GM21390 (cell line): ENCODE measurements around the gene CDC42BPA.
"Not testable (repeated sequence)": the region's sequence is repeated elsewhere in the genome, so short reads cannot be mapped to it uniquely, and the experiment has no call there.

Experiments used
- ATAC-seq: cut with Tn5 transposase; IDR thresholded peaks from one replicate; pipeline ENCODE4 v1.9.1; 2021; ENCODE audit not compliant: unreplicated experiment

CDC42BPA gene

GRCh38 chr1:227308367-227309336, 9.6 kb downstream of the CDC42BPA start:
- ATAC-seq, result no peak

GRCh38 chr1:227306689-227307088, 11.6 kb downstream of the CDC42BPA start:
- ATAC-seq, result no peak

- no peak for ATAC-seq
These were observed 12.2 kb downstream of the CDC42BPA start for GRCh38 chr1:227305894-227306626.

GRCh38 chr1:227304665-227305064, 13.6 kb downstream of the CDC42BPA start:
- ATAC-seq, result no peak

- ATAC-seq, result no peak
These were observed 14.6 kb downstream of the CDC42BPA start for GRCh38 chr1:227303662-227304061.

GRCh38 chr1:227300682-227301081, 17.6 kb downstream of the CDC42BPA start:
- no peak for ATAC-seq

GRCh38 chr1:227299688-227300087, 18.6 kb downstream of the CDC42BPA start:
- ATAC-seq, result no peak

- ATAC-seq, result no peak
These were observed 19.1 kb downstream of the CDC42BPA start for GRCh38 chr1:227299241-227299627.

GRCh38 chr1:227298512-227299240, 19.6 kb downstream of the CDC42BPA start:
- ATAC-seq, result no peak

- ATAC-seq, result no peak
These were observed 21.1 kb downstream of the CDC42BPA start for GRCh38 chr1:227297073-227297793.

- no peak for ATAC-seq
These were observed 22.7 kb downstream of the CDC42BPA start for GRCh38 chr1:227295609-227296008.

GRCh38 chr1:227285745-227286144, 32.5 kb downstream of the CDC42BPA start:
- ATAC-seq, result no peak

- ATAC-seq, result no peak
These were observed 36.9 kb downstream of the CDC42BPA start for GRCh38 chr1:227281371-227281770.

GRCh38 chr1:227280836-227281235, 37.5 kb downstream of the CDC42BPA start:
- no peak for ATAC-seq

GRCh38 chr1:227276156-227276693, 42.1 kb downstream of the CDC42BPA start:
- ATAC-seq, result not testable (repeated sequence)

GRCh38 chr1:227273557-227273956, 44.7 kb downstream of the CDC42BPA start:
- ATAC-seq, result no peak

GRCh38 chr1:227272428-227272827, 45.9 kb downstream of the CDC42BPA start:
- ATAC-seq, result no peak

- ATAC-seq, result no peak
These were observed 47.7 kb downstream of the CDC42BPA start for GRCh38 chr1:227270554-227270953.

GRCh38 chr1:227268943-227269342, 49.3 kb downstream of the CDC42BPA start:
- no peak for ATAC-seq

GRCh38 chr1:227265891-227266290, 52.4 kb downstream of the CDC42BPA start:
- ATAC-seq, result no peak
